Measurements from ENCODE around the gene SLC22A3.
"Not testable (repeated sequence)": the region's sequence is repeated elsewhere in the genome, so short reads cannot be mapped to it uniquely, and the experiment has no call there.

SLC22A3 gene

GRCh38 chr6:160337301-160337700, 10.9 kb upstream of the SLC22A3 start:
- no peak for DNase-seq

GRCh38 chr6:160337991-160338390, 10.2 kb upstream of the SLC22A3 start:
- DNase-seq = no peak

GRCh38 chr6:160343144-160343543, 5.0 kb upstream of the SLC22A3 start:
- no peak for DNase-seq

- no peak for DNase-seq
Observed at GRCh38 chr6:160344271-160344670, 3.9 kb upstream of the SLC22A3 start.

GRCh38 chr6:160347259-160348222, 637 bp upstream of the SLC22A3 start:
- no peak for DNase-seq

- DNase-seq = peak in 1 of 5 experiments; percentile 21
Observed at GRCh38 chr6:160349020-160349441, 853 bp downstream of the SLC22A3 start.

DNA sequence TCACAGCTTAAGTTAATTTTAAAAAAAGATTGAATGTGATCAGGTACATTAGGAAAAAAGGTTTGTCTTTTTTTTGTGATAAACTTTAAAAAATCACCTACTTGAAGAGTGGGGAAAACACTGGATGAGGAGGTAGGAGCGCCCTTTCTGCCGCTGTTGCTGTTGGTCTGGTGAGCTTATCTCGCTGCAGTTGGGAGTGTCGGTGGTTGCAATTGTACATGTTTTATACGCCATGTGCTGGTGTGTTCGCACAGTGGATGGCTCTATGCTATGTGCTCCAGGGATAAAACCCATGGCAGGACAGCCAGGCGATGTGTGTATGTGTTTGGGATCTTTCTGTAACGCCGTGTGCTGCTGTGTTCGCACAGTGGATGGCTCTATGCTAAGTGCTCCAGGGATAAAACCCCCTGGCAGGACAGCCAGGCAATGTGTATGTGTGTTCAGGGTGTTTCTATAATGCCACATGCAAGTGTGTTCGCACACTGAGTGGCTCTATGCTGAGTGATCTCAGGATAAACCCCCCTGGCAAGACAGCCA, 1.7 kb downstream of the SLC22A3 start:
- DNase-seq = no peak

GRCh38 chr6:160353950-160354496, 5.8 kb downstream of the SLC22A3 start:
- no peak for DNase-seq

GRCh38 chr6:160355001-160355400, 6.8 kb downstream of the SLC22A3 start:
- DNase-seq = peak in 1 of 5 experiments; percentile 77

GRCh38 chr6:160356074-160356744, 8.0 kb downstream of the SLC22A3 start:
- no peak for DNase-seq

DNA sequence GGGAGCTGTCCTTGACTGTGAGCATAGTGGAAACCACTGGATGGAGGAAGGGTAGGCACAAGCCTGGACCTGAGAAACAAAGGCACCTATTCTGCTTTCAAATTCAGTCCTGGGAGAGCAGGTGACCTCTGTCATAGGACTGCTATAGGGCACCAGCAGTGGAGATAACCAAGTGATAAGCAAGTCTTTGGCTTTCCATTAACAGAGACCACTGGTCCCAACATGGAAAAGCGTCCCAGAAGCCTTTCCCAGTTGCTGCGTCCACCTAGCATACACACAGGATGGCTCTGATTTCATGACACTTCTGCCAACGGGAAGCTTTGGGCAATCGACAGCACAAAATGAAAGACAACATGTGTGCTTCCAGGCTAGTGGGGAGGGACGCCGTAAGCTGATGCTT, 8.9 kb downstream of the SLC22A3 start:
- DNase-seq = no peak

DNA sequence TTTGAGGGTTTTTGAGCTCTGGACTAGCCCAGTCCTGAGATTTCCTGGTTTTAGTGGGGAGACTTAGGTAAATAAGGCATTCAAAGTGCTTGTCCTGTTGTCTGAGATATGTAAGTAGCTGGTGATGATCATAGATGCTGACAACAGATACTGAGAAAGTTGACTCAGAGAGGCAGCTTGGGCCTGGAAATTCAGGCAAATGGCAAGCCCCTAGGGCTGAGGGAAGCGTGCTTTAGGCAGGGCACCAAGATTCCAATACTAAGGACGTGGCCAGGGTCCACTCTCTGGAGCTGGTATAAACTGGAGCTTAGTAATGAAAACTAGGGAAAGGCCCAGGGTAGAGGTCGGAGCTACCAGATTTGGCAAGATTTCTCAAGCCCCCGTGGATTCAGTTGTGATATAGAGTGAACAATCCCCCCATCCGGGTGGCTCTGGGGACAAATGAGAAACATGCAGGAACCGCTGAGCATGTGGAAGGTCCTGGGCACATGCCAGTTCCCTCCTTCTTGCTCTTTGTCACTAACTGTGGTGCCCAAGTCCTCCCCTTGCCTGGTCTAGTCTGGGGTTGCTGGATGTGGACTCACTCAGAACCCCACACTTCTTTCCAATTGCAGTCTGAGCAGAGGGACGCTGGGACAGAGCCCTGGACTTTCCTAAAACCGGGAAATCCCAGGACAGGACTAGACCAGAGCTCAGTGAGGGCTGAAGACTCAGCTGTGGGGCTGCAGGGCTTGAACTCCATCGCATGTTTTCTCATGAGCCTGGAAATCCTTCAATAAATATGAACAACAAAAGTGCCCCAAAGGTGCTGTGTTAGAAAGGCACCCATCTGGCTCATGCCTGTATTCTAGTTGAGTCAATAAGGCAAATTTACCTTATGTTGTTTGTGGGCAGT, 10.3 kb downstream of the SLC22A3 start:
- no peak for DNase-seq

DNA sequence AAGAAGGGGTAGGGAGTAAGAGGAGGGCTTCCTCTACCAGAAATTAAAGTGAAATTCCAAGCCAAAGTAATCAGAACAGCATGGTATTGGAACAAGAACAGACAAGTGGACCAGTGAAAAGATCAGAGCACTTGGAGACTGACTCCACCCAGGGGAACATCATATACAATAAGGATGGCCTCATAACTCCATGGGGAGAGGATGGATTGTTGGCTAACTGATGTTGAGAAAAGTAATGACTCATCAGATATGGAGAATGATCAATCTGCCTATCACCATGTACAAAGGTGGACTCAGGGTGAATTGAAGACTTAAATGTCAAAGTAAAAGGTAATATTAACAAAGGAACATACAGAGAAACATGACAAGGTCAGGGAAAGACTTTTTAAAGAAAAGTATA, 12.8 kb downstream of the SLC22A3 start:
- DNase-seq = no peak

DNA sequence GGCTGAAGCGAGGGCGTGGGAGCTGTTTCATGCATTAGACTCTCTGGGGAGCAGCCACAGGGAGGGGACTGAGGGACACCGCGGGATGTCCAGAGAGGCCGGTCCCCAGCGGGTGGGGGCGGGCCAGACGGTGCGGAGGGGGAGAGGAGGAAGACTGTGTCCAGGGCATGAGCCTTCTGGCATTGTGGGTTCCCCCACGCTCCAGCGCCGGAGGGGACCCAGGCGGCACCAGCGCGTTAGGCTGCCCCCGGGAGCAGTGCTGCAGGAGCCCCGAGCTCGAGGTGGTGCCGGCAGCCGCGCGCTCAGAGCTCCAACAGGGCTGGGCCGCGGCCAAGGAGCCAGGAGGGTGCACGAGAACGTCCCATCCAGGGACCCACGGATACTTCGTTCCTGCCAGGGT, 14.4 kb downstream of the SLC22A3 start:
- DNase-seq = no peak

DNA sequence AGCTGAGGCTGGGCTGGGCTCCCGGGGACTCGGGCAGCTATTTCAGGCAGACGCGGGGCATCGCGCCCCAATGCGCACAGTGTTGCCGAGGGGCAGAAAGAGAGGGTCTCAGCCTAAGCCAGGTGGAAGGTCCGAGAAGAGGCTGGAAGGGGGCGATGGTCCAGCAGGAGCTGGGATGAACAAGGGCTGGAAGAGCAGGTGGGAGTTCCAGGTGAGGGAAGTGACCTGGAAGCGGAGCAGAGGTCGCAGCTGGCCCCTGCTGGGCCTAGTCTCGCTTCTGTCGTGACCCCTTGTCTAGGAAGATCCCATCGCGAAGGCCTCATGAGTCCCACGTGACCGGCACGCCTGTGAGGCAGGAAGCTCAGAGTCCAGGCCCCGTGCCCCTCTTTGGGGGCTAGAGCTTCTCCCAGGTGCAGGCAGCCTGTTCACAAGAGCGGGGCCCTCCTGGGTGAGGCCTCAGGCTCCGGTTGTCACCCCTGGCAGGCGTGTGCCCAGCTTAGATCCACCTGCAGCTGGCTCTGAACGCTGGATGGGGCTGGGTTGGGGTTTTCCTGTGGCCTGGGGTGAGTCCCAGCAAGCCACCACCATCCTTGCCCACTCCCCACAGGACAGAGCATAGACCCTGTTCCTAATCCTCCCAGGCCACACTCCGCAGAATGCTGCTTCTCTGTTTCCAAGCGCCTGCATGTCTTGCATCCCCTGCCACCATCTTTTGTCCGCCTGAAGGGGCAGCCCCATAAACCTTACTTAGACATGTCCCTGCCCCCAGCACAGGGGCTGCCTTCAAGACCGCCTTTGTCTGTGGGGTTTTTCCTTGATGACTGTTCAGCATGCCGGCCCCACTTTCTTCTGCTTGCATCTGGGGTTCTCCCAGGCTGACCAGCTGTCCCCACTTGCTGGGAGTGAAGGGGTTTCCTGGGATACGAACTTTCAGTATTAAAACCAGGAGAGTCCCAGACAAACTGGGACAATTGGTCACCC, 15.1 kb downstream of the SLC22A3 start:
- DNase-seq = no peak

- DNase-seq = no peak
Observed at GRCh38 chr6:160365117-160365516, 16.9 kb downstream of the SLC22A3 start.

DNA sequence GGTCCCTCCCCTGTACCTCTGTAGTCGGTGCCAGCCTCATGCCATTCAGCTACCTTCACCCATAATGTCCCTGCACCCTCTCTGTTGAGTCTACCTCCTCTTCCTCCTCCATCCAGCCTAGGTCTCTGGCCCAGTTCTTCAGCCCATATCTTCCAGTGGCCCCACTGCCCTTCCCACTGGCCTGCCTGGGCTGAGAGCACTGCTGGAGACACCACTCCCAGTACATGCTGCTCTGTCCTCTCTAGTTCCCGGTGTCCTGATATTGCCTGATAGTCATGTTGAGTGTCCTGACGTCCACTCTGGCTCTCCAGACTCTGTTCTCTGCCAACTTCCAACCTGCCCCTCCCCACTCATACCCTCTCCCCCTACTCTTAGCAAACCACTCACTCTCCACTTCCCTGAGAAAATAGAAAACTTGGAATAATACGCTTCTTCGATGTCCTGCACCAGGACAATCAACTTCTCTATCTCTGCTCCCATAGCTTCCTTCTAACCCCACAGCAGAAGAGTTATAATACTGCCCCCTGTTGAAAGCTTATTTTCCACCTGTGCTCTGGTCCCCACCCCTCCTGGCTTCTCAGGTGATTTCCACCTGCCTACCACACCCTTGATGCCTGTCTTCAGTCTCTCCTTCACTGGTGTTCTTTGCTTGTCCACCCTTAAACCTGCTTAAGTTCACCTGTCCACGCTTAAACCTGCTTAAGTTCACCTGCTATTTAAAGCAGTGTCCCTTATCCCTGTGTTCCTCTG, 19.8 kb downstream of the SLC22A3 start:
- DNase-seq = no peak

GRCh38 chr6:160368670-160369069, 20.5 kb downstream of the SLC22A3 start:
- DNase-seq = no peak

GRCh38 chr6:160373601-160374000, 25.4 kb downstream of the SLC22A3 start:
- DNase-seq = not testable (repeated sequence)

All from T-helper 2 cell (primary cell).